CD4-positive, alpha-beta T cell treated with Interleukin-4 for 4 hours (primary cell): Measurements from ENCODE around the gene LIPK.

ENCODE experiments used
- DNase-seq: peaks from one replicate; pipeline ENCODE4 v3.0.0-alpha.2; 2020

Gene LIPK

GRCh38 chr10:88787463-88787862 lies 81.4 kb downstream of the LIPK start:
- no peak for DNase-seq

- DNase-seq: no peak
These were observed 82.9 kb downstream of the LIPK start for GRCh38 chr10:88788924-88789323.

- DNase-seq: peak; percentile 5
These were observed 85.9 kb downstream of the LIPK start for GRCh38 chr10:88791924-88792323.

GRCh38 chr10:88792661-88793060 lies 86.6 kb downstream of the LIPK start:
- peak; percentile 18 for DNase-seq

GRCh38 chr10:88793712-88794299 lies 87.8 kb downstream of the LIPK start:
- peak; percentile 45 for DNase-seq

GRCh38 chr10:88794731-88795130 lies 88.7 kb downstream of the LIPK start:
- DNase-seq: no peak

- no peak for DNase-seq
These were observed 94.4 kb downstream of the LIPK start for GRCh38 chr10:88800152-88801125.
